Spleen (tissue), 7 donors: ENCODE measurements around the gene DCAF8L2.

Experiments used
- POLR2AphosphoS5 ChIP-seq, 3 donors: sonication (generic); formaldehyde crosslinking; IDR thresholded peaks; one replicate each; pipeline ENCODE4 v1.5.1; 2017; ENCODE audit warnings: antibody characterized with exemption in 3 of 3
- TF ChIP-seq, protein P1 (sequence below), 11 experiments: fragments of 200-600 bp in 7 of 11; fragments of 450-650 bp in 4 of 11; sonication (generic) in 4 of 11; IDR thresholded peaks in 8 of 11; conservative IDR thresholded peaks in 3 of 11; 1 replicate in 7 of 11; 2 replicates in 4 of 11; pipeline versions ENCODE4 v1.4.0 to v1.8.0; 2016 to 2021; ENCODE audit warnings: antibody characterized with exemption in 11 of 11, inconsistent platforms in 4 of 11, mild to moderate bottlenecking in 1 of 11
- donor health status: DM: no; HTN: no; CAD: no; lungs with moderate emphysema.
- donor health status: DM: no; HTN: no; CAD: no.
- donor health status: DM: no; HTN: no; CAD: no.

GRCh38 chrX:27608671-27609070, 18.5 kb downstream of the DCAF8L2 start:
- TF ChIP-seq, protein P1, sequence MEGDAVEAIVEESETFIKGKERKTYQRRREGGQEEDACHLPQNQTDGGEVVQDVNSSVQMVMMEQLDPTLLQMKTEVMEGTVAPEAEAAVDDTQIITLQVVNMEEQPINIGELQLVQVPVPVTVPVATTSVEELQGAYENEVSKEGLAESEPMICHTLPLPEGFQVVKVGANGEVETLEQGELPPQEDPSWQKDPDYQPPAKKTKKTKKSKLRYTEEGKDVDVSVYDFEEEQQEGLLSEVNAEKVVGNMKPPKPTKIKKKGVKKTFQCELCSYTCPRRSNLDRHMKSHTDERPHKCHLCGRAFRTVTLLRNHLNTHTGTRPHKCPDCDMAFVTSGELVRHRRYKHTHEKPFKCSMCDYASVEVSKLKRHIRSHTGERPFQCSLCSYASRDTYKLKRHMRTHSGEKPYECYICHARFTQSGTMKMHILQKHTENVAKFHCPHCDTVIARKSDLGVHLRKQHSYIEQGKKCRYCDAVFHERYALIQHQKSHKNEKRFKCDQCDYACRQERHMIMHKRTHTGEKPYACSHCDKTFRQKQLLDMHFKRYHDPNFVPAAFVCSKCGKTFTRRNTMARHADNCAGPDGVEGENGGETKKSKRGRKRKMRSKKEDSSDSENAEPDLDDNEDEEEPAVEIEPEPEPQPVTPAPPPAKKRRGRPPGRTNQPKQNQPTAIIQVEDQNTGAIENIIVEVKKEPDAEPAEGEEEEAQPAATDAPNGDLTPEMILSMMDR (IDR thresholded peaks at IDR 0.05 in 8 of 11, conservative IDR thresholded peaks at IDR 0.05 in 3 of 11) = no peak
- TF ChIP-seq POLR2AphosphoS5 (IDR thresholded peaks at IDR 0.05) = no peak
